ENCODE data around the gene KCNH6. TPM values are rescaled to one million over a fixed set of nuclear protein-coding genes. Genes with fewer than 3 reads are reported as not detected.

The KCNH6 gene
- total and polyA plus RNA-seq, 9 of the 15 experiments (the other 6 are each of a cell fraction or from before 2014, with no cell fraction given), result not detected

GRCh38 chr17:63491977-63492618 is 31.1 kb upstream of the KCNH6 start:
- Histone ChIP-seq H3K36me3 (ENCODE audit: control insufficient read depth, insufficient read depth, low read length) (no peaks in the 10 kb centered on the region), H3K9me1 (ENCODE audit: control insufficient read depth, insufficient read depth, low read length) (no peaks in the 10 kb centered on the region), H3K79me2 (ENCODE audit: control insufficient read depth, insufficient read depth, low read length) (no peaks in the 10 kb centered on the region), H3K27me3 (ENCODE audit: control insufficient read depth in 2 of 2, insufficient read depth in 2 of 2, low read length in 2 of 2) (peaks cover 52 to 77% of the 10 kb centered on the region in 2 experiments; a peak in 4 of 5 replicates), H3K4me1 (replicated peaks in 1 of 2; ENCODE audit: control insufficient read depth in 2 of 2, insufficient read depth in 2 of 2, low read length in 2 of 2) (peaks cover 0 to 18% of the 10 kb centered on the region in 2 experiments; a peak in 1 of 5 replicates), H2AFZ (ENCODE audit: low read depth, low read length) (no peak overlapping the region), H3K4me2 (ENCODE audit: insufficient read depth, low read length) (no peak overlapping the region), H3K27ac (ENCODE audit: extremely low read depth, low read depth, low read length) (no peak overlapping the region), H4K20me1 (replicated peaks; ENCODE audit: control insufficient read depth, insufficient read depth, low read length) (peaks cover 3% of the 10 kb centered on the region; the same call in 1 of the 2 replicates), H3K4me3 (no peak overlapping the region), H3K9me3 (replicated peaks; ENCODE audit: control insufficient read depth, insufficient read depth, low read depth, low read length) (no peaks in the 10 kb centered on the region), H3K9ac (ENCODE audit: insufficient read depth in 1 of 2, low read depth in 2 of 2, low read length in 2 of 2) (no peak overlapping the region)
- no peak for DNase-seq (ENCODE audit: extremely low read depth in 1 of 4, low spot score in 3 of 4)
- TF ChIP-seq NCOA2 (IDR thresholded peaks at IDR 0.05; ENCODE audit: partially characterized antibody in 2 of 2) (no peak), RFX5 (IDR thresholded peaks at IDR 0.05; ENCODE audit: low read depth, low read length) (0 out of 2 replicates have a peak, but pooled peaks have one; percentile 21)
- in situ Hi-C loops (cut with MboI), result no loop called here
- intact Hi-C loops (cut with micrococcal nuclease), result no loop called here
- no peak for FAIRE-seq
- BruUV-seq (replicated peaks), result no TSS peak
- POLR2A ChIA-PET, result interaction anchor here (0.9 kb wide), 1 partner anchor 31 kb away, joined by 3 read pairs; no protein-coding TSS in a partner anchor
- CTCF ChIA-PET (ENCODE audit: low intra/inter-chr PET ratio), result no interaction called here
- WGBS (ENCODE audit: insufficient coverage, low coverage, missing lambda C conversion rate), result 4% methylated on average over 10 of the region's 10 CpGs
- ATAC-seq, result no peak

- Histone ChIP-seq H3K4me3 (no peak overlapping the region), H3K4me2 (ENCODE audit: insufficient read depth, low read length) (no peak overlapping the region), H3K79me2 (ENCODE audit: control insufficient read depth, insufficient read depth, low read length) (no peaks in the 10 kb centered on the region), H3K9me3 (replicated peaks; ENCODE audit: control insufficient read depth, insufficient read depth, low read depth, low read length) (no peaks in the 10 kb centered on the region), H3K9ac (ENCODE audit: insufficient read depth in 1 of 2, low read depth in 2 of 2, low read length in 2 of 2) (no peak overlapping the region), H3K27me3 (ENCODE audit: control insufficient read depth in 2 of 2, insufficient read depth in 2 of 2, low read length in 2 of 2) (peaks cover 52 to 76% of the 10 kb centered on the region in 2 experiments; a peak in 4 of 5 replicates), H3K27ac (ENCODE audit: extremely low read depth, low read depth, low read length) (no peak overlapping the region), H2AFZ (ENCODE audit: low read depth, low read length) (no peak overlapping the region), H3K9me1 (ENCODE audit: control insufficient read depth, insufficient read depth, low read length) (no peaks in the 10 kb centered on the region), H3K4me1 (replicated peaks in 1 of 2; ENCODE audit: control insufficient read depth in 2 of 2, insufficient read depth in 2 of 2, low read length in 2 of 2) (peaks cover 0 to 25% of the 10 kb centered on the region in 2 experiments; a peak in 1 of 5 replicates), H3K36me3 (ENCODE audit: control insufficient read depth, insufficient read depth, low read length) (no peaks in the 10 kb centered on the region), H4K20me1 (replicated peaks; ENCODE audit: control insufficient read depth, insufficient read depth, low read length) (peaks cover 3% of the 10 kb centered on the region; the same call in 1 of the 2 replicates)
- BruUV-seq (replicated peaks), result no TSS peak
- intact Hi-C loops (cut with micrococcal nuclease), result no loop called here
- ChIA-PET CTCF (ENCODE audit: low intra/inter-chr PET ratio) (no interaction called here), POLR2A (no interaction called here)
- FAIRE-seq (no peak), DNase-seq (ENCODE audit: extremely low read depth in 1 of 4, low spot score in 3 of 4) (no peak), ATAC-seq (no peak)
- in situ Hi-C loops (cut with MboI), result no loop called here
- whole genome bisulfite sequencing (ENCODE audit: insufficient coverage, low coverage, missing lambda C conversion rate), result 8% methylated on average over 6 of the region's 6 CpGs
- TF ChIP-seq KAT8 (IDR thresholded peaks at IDR 0.05; ENCODE audit: low read depth) (no peak), ZNF324 (CRISPR knock-in tag; IDR thresholded peaks at IDR 0.05) (no peak), RBM39 (optimal IDR thresholded peaks at IDR 0.05; ENCODE audit: low read depth, low read length) (no peak), ZNF668 (CRISPR knock-in tag; IDR thresholded peaks at IDR 0.05) (no peak), FOXA3 (CRISPR knock-in tag; conservative IDR thresholded peaks at IDR 0.05 in 1 of 2, IDR thresholded peaks at IDR 0.05 in 1 of 2) (no peak), ZNF174 (CRISPR knock-in tag; IDR thresholded peaks at IDR 0.05) (no peak), LCOR (CRISPR knock-in tag; IDR thresholded peaks at IDR 0.05) (no peak), HOMEZ (CRISPR knock-in tag; IDR thresholded peaks at IDR 0.05) (no peak), XRCC4 (IDR thresholded peaks at IDR 0.05; ENCODE audit: extremely low read depth, insufficient read depth, insufficient read length) (no peak), RB1 (IDR thresholded peaks at IDR 0.05; ENCODE audit: low read depth) (no peak), ZBTB12 (CRISPR knock-in tag; IDR thresholded peaks at IDR 0.05) (no peak), HNRNPL (IDR thresholded peaks at IDR 0.05; ENCODE audit: low read depth, low read length) (no peak)
These were observed 30.2 kb upstream of the KCNH6 start for GRCh38 chr17:63492940-63493339.
